K562 (cell line): ENCODE measurements around the gene ZNF385C. TPM values are rescaled to one million over a fixed set of nuclear protein-coding genes. Genes with fewer than 3 reads are reported as not detected.

Experiments used
- ATAC-seq: fragments of 200-7000 bp; cut with Tn5 transposase; 3 replicates; pipeline ENCODE4 v1.9.1; 2020; ENCODE audit warnings: moderate library complexity
- BruUV-seq: library from RNA; stranded (reverse); fragments of 400-500 nt; replicated peaks from 2 replicates; lab custom pipeline; 2021; lab: Mats Ljungman, UMichigan
- CTCF ChIA-PET: fragments of 300-600 bp; formaldehyde crosslinking; extraction: SDS; loops from one replicate; lab custom pipeline; 2021; ENCODE audit warnings: low intra/inter-chr PET ratio; lab: Yijun Ruan, JAX
- POLR2A ChIA-PET: fragments of 300-600, 350-650 bp; sonication (Branson Sonifier 250); formaldehyde crosslinking; extraction: SDS; loops from one replicate; lab custom pipeline; 2021; ENCODE audit warnings: antibody characterized with exemption, inconsistent platforms; lab: Yijun Ruan, JAX
- DNase-seq, 4 experiments: peaks; one replicate each; pipeline versions ENCODE4 v3.0.0 to v3.0.0-alpha.2; 2011 to 2018; ENCODE audit warnings: low spot score in 3 of 4, mixed read lengths in 3 of 4; ENCODE audit errors: extremely low read depth in 1 of 4
- FAIRE-seq: peaks from 2 replicates; lab custom pipeline; 2011; peaks lifted over from hg19 to GRCh38; lab: Jason Lieb, UNC
- H2AFZ ChIP-seq: 2 replicates; pipeline ENCODE4 v1.6.0; 2011; ENCODE audit warnings: low read depth, low read length, control low read depth, inconsistent platforms
- H3K27ac ChIP-seq: fragments of 200-600 bp; 3 replicates; pipeline ENCODE4 v1.8.0; 2011; ENCODE audit warnings: low read depth, mild to moderate bottlenecking, control low read depth, inconsistent platforms, low read length, moderate library complexity, mixed read lengths; ENCODE audit errors: extremely low read depth
- H3K27me3 ChIP-seq, 2 experiments: fragments of 300-600 bp in 1 of 2; 2 replicates in 1 of 2; 3 replicates in 1 of 2; pipeline versions ENCODE4 v1.6.0 to v1.8.0; 2011; ENCODE audit warnings: inconsistent platforms in 2 of 2, low read length in 2 of 2, mild to moderate bottlenecking in 1 of 2, mixed read lengths in 1 of 2, moderate library complexity in 1 of 2; ENCODE audit not compliant: control insufficient read depth in 2 of 2, insufficient read depth in 2 of 2
- H3K36me3 ChIP-seq: fragments of 300-600 bp; 3 replicates; pipeline ENCODE4 v1.8.0; 2011; ENCODE audit warnings: mild to moderate bottlenecking, low read length, inconsistent platforms; ENCODE audit not compliant: control insufficient read depth, insufficient read depth
- H3K4me1 ChIP-seq, 2 experiments: fragments of 200-600 bp in 1 of 2; replicated peaks in 1 of 2; 2 replicates in 1 of 2; 3 replicates in 1 of 2; pipeline versions ENCODE4 v1.5.1 to v1.8.0; 2011; ENCODE audit warnings: inconsistent platforms in 2 of 2, low read length in 2 of 2, mild to moderate bottlenecking in 1 of 2, mixed read lengths in 1 of 2, moderate library complexity in 1 of 2; ENCODE audit not compliant: control insufficient read depth in 2 of 2, insufficient read depth in 2 of 2
- H3K4me2 ChIP-seq: 2 replicates; pipeline ENCODE4 v1.6.1; 2011; ENCODE audit warnings: low read length, control low read depth, inconsistent platforms, mixed read lengths; ENCODE audit not compliant: insufficient read depth
- H3K4me3 ChIP-seq: fragments of 200-600 bp; sonication (generic), shearing (Covaris generic); 2 replicates; pipeline ENCODE4 v1.5.1; 2016; ENCODE audit warnings: control low read depth, inconsistent platforms
- H3K79me2 ChIP-seq: fragments of 200-600 bp; 3 replicates; pipeline ENCODE4 v1.8.0; 2011; ENCODE audit warnings: low read length, inconsistent platforms; ENCODE audit not compliant: control insufficient read depth, insufficient read depth
- H3K9ac ChIP-seq, 2 experiments: 2 replicates each; pipeline versions ENCODE4 v1.6.0 to v1.6.1; 2011; ENCODE audit warnings: low read depth in 2 of 2, low read length in 2 of 2, control low read depth in 1 of 2, inconsistent platforms in 1 of 2, mild to moderate bottlenecking in 1 of 2, mixed read lengths in 1 of 2; ENCODE audit not compliant: insufficient read depth in 1 of 2
- H3K9me1 ChIP-seq: one replicate; pipeline ENCODE4 v1.6.0; 2011; ENCODE audit warnings: inconsistent platforms, mild to moderate bottlenecking, low read length, moderate library complexity; ENCODE audit not compliant: control insufficient read depth, insufficient read depth
- H3K9me3 ChIP-seq: replicated peaks from 2 replicates; pipeline ENCODE4 v1.5.1; 2011; ENCODE audit warnings: low read depth, low read length, inconsistent platforms; ENCODE audit not compliant: control insufficient read depth, insufficient read depth
- H4K20me1 ChIP-seq: replicated peaks from 2 replicates; pipeline ENCODE4 v1.6.1; 2011; ENCODE audit warnings: low read length, inconsistent platforms, mixed read lengths; ENCODE audit not compliant: control insufficient read depth, insufficient read depth
- BACH1 ChIP-seq: fragments of 200-800 bp; sonication (Bioruptor generic); IDR thresholded peaks from 2 replicates; pipeline ENCODE4 v1.6.1; 2016; ENCODE audit warnings: missing genetic modification characterization, missing compliant biosample characterization
- GTF2F1 ChIP-seq: IDR thresholded peaks from 2 replicates; pipeline ENCODE4 v1.6.1; 2011; ENCODE audit warnings: low read depth, low read length, improper control_type of control experiment
- HDAC1 ChIP-seq, 2 experiments: fragments of 450-650 bp; IDR thresholded peaks; 2 replicates each; pipeline ENCODE4 v1.6.1; 2016 to 2017; ENCODE audit warnings: inconsistent platforms in 1 of 2, mild to moderate bottlenecking in 1 of 2, moderate library complexity in 1 of 2
- MXI1 ChIP-seq: IDR thresholded peaks from 2 replicates; pipeline ENCODE4 v1.6.1; 2011; ENCODE audit warnings: low read depth, mild to moderate bottlenecking, improper control_type of control experiment, low read length
- TCF7L2 ChIP-seq: fragments of 150-350 bp; IDR thresholded peaks from 2 replicates; pipeline ENCODE4 v1.6.1; 2016; ENCODE audit warnings: low read depth, mild to moderate bottlenecking, low read length, moderate library complexity
- ZNF408 ChIP-seq: fragments of 250-450 bp; sonication (Bioruptor Pico); IDR thresholded peaks from 2 replicates; pipeline ENCODE4 v1.4.0; 2020; ENCODE audit warnings: low read depth, mild to moderate bottlenecking, moderate library complexity
- ZNF445 ChIP-seq: fragments of 250-450 bp; sonication (Bioruptor Pico); IDR thresholded peaks from 2 replicates; pipeline ENCODE4 v1.4.0; 2020; ENCODE audit warnings: low read depth, mild to moderate bottlenecking, moderate library complexity
- ZNF589 ChIP-seq: fragments of 200-800 bp; sonication (Bioruptor generic); IDR thresholded peaks from 2 replicates; pipeline ENCODE4 v1.6.1; 2016; ENCODE audit warnings: low read depth, missing genetic modification characterization, missing compliant biosample characterization
- WGBS: fragments of 100-300 bp; shearing (Covaris generic); methylation state at CpG from one replicate; pipeline ENCODE4 v1.1.6; 2016; ENCODE audit warnings: low coverage, mixed read lengths; ENCODE audit not compliant: insufficient coverage; ENCODE audit errors: missing lambda C conversion rate; 5-methylcytosine and 5-hydroxymethylcytosine counted together
- in situ Hi-C: fragments of 300-500 bp; cut with MboI; formaldehyde crosslinking; loops from 4 replicates; pipeline ENCODE4 v1.15.0; 2018; ENCODE audit warnings: inconsistent platforms, mixed read lengths
- intact Hi-C: fragments of 100-400 bp; cut with micrococcal nuclease; formaldehyde crosslinking; loops from 2 replicates; pipeline ENCODE4 v1.14.2; 2022
- polyA plus RNA-seq, 8 experiments: library from polyadenylated mRNA; depleted of rRNA in 4 of 8; stranded (reverse) in 5 of 8; unstranded in 3 of 8; fragments of >200 nt; fragmentation: Nextera tagmentation in 2 of 8; fragmentation: Illumina TruSeq in 1 of 8; extraction: Ambion mirVana in 2 of 8; extraction: Trizol in 1 of 8; gene quantifications; 2 replicates each; pipeline versions ENCODE4 v1.2.1 to v1.2.3, GENCODE V29; 2011 to 2014; ENCODE audit warnings: inconsistent platforms in 1 of 8, missing spikeins in 1 of 8
- total RNA-seq, 7 experiments: library from RNA; depleted of rRNA in 6 of 7; stranded (reverse); fragments of >200 nt in 6 of 7; fragmentation: Illumina TruSeq in 2 of 7; extraction: Trizol in 2 of 7; gene quantifications; 2 replicates each; pipeline versions ENCODE4 v1.2.1 to v1.2.3, GENCODE V29; 2011 to 2021; ENCODE audit warnings: low replicate concordance in 1 of 7
- TF ChIP-seq, protein P1 (sequence below): fragments of 450-650 bp; IDR thresholded peaks from 2 replicates; pipeline ENCODE4 v1.6.1; 2018; ENCODE audit not compliant: partially characterized antibody
- TF ChIP-seq, protein P2 (sequence below): fragments of 450-650 bp; IDR thresholded peaks from 2 replicates; pipeline ENCODE4 v1.6.1; 2016; ENCODE audit warnings: antibody characterized with exemption
- TF ChIP-seq, protein P3 (sequence below): sonication (generic); formaldehyde crosslinking; IDR thresholded peaks from 2 replicates; pipeline ENCODE4 v1.8.0; 2022; ENCODE audit warnings: missing genetic modification reagents, mild to moderate bottlenecking, borderline replicate concordance

ZNF385C gene
- total and polyA plus RNA-seq, 9 of the 15 experiments (the other 6 are each of a cell fraction or from before 2014, with no cell fraction given), result 0.03 to 0.35 (median 0.18) TPM; not detected in 1

DNA sequence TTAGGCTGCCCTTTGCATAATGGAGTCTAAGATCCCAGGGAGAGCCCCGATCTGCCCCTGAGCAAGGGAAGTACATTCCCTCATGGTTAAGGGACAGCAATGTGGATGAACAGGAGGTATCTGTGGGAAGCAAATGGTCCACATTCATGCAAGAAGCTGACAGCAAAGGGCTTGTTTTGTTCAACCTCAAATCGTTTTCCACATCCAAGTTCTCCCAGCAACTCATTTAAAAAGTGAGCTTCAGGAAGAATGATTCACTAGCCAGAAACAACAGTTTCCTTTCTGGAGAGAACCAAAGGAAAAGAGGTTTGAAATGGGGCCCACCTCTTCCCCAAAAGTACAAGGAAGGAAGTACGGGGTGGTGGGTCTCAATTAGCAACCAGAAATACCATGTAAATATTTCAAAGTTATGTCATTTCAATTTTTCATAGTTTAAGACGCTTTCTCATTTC lies 33.7 kb upstream of the ZNF385C start (continued):
- no peak for TF ChIP-seq ZNF589

DNA sequence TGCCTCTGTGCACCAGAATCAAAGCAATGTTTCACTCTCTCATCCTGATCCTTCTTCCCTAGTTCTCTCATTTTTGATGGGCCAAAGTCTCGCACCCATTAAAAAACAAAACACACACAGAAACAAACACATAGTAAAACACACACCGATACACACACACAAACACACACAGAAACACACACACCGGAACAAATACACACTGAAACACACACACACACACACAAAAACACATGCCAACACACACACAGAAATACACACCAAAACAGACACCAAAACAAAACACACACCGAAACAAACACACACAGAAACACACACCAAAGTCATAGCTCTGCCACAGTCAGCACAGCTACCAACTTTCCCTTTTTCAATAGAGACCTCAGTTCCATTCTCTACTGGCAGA lies 33.0 kb upstream of the ZNF385C start:
- Histone ChIP-seq H4K20me1 (peaks cover 3% of the 10 kb centered on the region; the same call in 1 of the 2 replicates), H3K27me3 (no peaks in the 10 kb centered on the region), H2AFZ (no peak overlapping the region), H3K9ac (no peak overlapping the region), H3K79me2 (peaks cover 56% of the 10 kb centered on the region), H3K4me3 (no peak overlapping the region), H3K4me2 (no peak overlapping the region), H3K27ac (no peak overlapping the region), H3K9me1 (peaks cover 9% of the 10 kb centered on the region), H3K9me3 (no peaks in the 10 kb centered on the region), H3K36me3 (peaks cover 92% of the 10 kb centered on the region), H3K4me1 (peaks cover 6 to 9% of the 10 kb centered on the region in 2 experiments; a peak in 3 of 5 replicates)
- intact Hi-C loops, result no loop called here
- FAIRE-seq (peak; percentile 84), ATAC-seq (no peak), DNase-seq (no peak)
- in situ Hi-C loops, result no loop called here
- CTCF ChIA-PET, result no interaction called here
- BruUV-seq, result no TSS peak
- POLR2A ChIA-PET, result interaction anchor here (0.5 to 1.7 kb wide), 2 partner anchors 10 to 59 kb away, joined by 3 to 7 read pairs; partner anchors contain the start of gene KAT2A
- 92% methylated on average over 4 of the region's 4 CpGs for WGBS
- TF ChIP-seq ZNF408 (no peak), HDAC1 (IDR thresholded peaks at IDR 0.05) (0 out of 4 replicates have a peak, but pooled peaks of 1 of the 2 experiments have one; percentile 14), GTF2F1 (no peak), ZNF445 (CRISPR knock-in tag) (no peak), BACH1 (tag) (no peak), MXI1 (no peak), TCF7L2 (no peak)
- TF ChIP-seq, protein P1, sequence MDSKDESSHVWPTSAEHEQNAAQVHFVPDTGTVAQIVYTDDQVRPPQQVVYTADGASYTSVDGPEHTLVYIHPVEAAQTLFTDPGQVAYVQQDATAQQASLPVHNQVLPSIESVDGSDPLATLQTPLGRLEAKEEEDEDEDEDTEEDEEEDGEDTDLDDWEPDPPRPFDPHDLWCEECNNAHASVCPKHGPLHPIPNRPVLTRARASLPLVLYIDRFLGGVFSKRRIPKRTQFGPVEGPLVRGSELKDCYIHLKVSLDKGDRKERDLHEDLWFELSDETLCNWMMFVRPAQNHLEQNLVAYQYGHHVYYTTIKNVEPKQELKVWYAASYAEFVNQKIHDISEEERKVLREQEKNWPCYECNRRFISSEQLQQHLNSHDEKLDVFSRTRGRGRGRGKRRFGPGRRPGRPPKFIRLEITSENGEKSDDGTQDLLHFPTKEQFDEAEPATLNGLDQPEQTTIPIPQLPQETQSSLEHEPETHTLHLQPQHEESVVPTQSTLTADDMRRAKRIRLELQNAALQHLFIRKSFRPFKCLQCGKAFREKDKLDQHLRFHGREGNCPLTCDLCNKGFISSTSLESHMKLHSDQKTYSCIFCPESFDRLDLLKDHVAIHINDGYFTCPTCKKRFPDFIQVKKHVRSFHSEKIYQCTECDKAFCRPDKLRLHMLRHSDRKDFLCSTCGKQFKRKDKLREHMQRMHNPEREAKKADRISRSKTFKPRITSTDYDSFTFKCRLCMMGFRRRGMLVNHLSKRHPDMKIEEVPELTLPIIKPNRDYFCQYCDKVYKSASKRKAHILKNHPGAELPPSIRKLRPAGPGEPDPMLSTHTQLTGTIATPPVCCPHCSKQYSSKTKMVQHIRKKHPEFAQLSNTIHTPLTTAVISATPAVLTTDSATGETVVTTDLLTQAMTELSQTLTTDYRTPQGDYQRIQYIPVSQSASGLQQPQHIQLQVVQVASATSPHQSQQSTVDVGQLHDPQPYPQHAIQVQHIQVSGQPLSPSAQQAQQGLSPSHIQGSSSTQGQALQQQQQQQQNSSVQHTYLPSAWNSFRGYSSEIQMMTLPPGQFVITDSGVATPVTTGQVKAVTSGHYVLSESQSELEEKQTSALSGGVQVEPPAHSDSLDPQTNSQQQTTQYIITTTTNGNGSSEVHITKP, result no peak
- TF ChIP-seq, protein P2, sequence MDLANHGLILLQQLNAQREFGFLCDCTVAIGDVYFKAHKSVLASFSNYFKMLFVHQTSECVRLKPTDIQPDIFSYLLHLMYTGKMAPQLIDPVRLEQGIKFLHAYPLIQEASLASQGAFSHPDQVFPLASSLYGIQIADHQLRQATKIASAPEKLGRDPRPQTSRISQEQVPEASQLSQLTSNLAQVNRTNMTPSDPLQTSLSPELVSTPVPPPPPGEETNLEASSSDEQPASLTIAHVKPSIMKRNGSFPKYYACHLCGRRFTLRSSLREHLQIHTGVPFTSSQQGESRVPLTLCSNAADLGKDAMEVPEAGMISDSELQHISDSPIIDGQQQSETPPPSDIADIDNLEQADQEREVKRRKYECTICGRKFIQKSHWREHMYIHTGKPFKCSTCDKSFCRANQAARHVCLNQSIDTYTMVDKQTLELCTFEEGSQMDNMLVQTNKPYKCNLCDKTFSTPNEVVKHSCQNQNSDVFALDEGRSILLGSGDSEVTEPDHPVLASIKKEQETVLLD, result no peak
- TF ChIP-seq, protein P3, sequence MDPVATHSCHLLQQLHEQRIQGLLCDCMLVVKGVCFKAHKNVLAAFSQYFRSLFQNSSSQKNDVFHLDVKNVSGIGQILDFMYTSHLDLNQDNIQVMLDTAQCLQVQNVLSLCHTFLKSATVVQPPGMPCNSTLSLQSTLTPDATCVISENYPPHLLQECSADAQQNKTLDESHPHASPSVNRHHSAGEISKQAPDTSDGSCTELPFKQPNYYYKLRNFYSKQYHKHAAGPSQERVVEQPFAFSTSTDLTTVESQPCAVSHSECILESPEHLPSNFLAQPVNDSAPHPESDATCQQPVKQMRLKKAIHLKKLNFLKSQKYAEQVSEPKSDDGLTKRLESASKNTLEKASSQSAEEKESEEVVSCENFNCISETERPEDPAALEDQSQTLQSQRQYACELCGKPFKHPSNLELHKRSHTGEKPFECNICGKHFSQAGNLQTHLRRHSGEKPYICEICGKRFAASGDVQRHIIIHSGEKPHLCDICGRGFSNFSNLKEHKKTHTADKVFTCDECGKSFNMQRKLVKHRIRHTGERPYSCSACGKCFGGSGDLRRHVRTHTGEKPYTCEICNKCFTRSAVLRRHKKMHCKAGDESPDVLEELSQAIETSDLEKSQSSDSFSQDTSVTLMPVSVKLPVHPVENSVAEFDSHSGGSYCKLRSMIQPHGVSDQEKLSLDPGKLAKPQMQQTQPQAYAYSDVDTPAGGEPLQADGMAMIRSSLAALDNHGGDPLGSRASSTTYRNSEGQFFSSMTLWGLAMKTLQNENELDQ (CRISPR knock-in tag), result no peak
